H1 (cell line): ENCODE data around the gene ASPDH. TPM values are rescaled to one million over a fixed set of nuclear protein-coding genes. Genes with fewer than 3 reads are reported as not detected.
A peak's percentile ranks its signal among the peaks of the same experiment; 100 is the strongest.

Source experiments
- CTCF ChIA-PET: fragments of 300-600 bp; sonication (Branson Sonifier 250); formaldehyde crosslinking; loops from one replicate; lab custom pipeline; 2021; ENCODE audit not compliant: partially characterized antibody; lab: Charles Lee
- POLR2A ChIA-PET: fragments of 300-600 bp; sonication (Branson Sonifier 250); formaldehyde crosslinking; loops from one replicate; lab custom pipeline; 2021; ENCODE audit warnings: inconsistent platforms; ENCODE audit not compliant: partially characterized antibody; lab: Charles Lee
- DNase-seq, 2 experiments: peaks; one replicate each; pipeline versions ENCODE4 v3.0.0 to v3.0.0-alpha.2; 2010 to 2022; ENCODE audit warnings: low spot score in 2 of 2, low read depth in 1 of 2, mixed read lengths in 1 of 2
- FAIRE-seq: peaks from 2 replicates; lab custom pipeline; 2011; peaks lifted over from hg19 to GRCh38; lab: Jason Lieb, UNC
- H2AFZ ChIP-seq: 2 replicates; pipeline ENCODE4 v1.8.1; 2012; ENCODE audit warnings: low read length, inconsistent platforms
- H2AK5ac ChIP-seq: 2 replicates; pipeline ENCODE4 v1.6.1; 2013; ENCODE audit warnings: low read depth, low read length
- H2BK120ac ChIP-seq: replicated peaks from 2 replicates; pipeline ENCODE3; 2013; ENCODE audit warnings: low read depth, low read length, inconsistent platforms
- H2BK12ac ChIP-seq: 2 replicates; pipeline ENCODE4 v1.6.1; 2013; ENCODE audit warnings: low read depth, low read length
- H2BK15ac ChIP-seq: 2 replicates; pipeline ENCODE4 v1.6.1; 2013; ENCODE audit warnings: low read length
- H2BK20ac ChIP-seq: 2 replicates; pipeline ENCODE4 v1.6.1; 2013; ENCODE audit warnings: low read length
- H2BK5ac ChIP-seq: 2 replicates; pipeline ENCODE4 v1.6.1; 2013; ENCODE audit warnings: low read depth, low read length
- H3K14ac ChIP-seq: 2 replicates; pipeline ENCODE4 v1.6.1; 2013; ENCODE audit warnings: inconsistent platforms; ENCODE audit not compliant: insufficient read length
- H3K18ac ChIP-seq: 2 replicates; pipeline ENCODE4 v1.6.1; 2013; ENCODE audit warnings: low read length; ENCODE audit errors: extremely low read depth
- H3K23ac ChIP-seq: 2 replicates; pipeline ENCODE4 v1.6.1; 2013; ENCODE audit warnings: inconsistent platforms; ENCODE audit not compliant: insufficient read length
- H3K23me2 ChIP-seq: 2 replicates; pipeline ENCODE4 v1.6.1; 2013; ENCODE audit warnings: low read depth, low read length
- H3K27ac ChIP-seq: 2 replicates; pipeline ENCODE4 v1.6.1; 2011; ENCODE audit warnings: low read depth, low read length, inconsistent platforms
- H3K27me3 ChIP-seq, 4 experiments: replicated peaks in 1 of 4; 1 replicate in 1 of 4; 2 replicates in 3 of 4; pipeline versions ENCODE4 v1.6.1 to v1.8.1; 2011 to 2013; ENCODE audit warnings: low read length in 3 of 4, mild to moderate bottlenecking in 3 of 4, inconsistent platforms in 2 of 4, mixed read lengths in 2 of 4, moderate library complexity in 1 of 4; ENCODE audit not compliant: control insufficient read depth in 3 of 4, insufficient read depth in 3 of 4; ENCODE audit errors: extremely low read depth in 1 of 4
- H3K36me3 ChIP-seq, 4 experiments: 2 replicates each; pipeline versions ENCODE4 v1.6.1 to v1.8.1; 2011 to 2013; ENCODE audit warnings: mild to moderate bottlenecking in 4 of 4, low read length in 3 of 4, moderate library complexity in 2 of 4, control low read depth in 1 of 4, inconsistent platforms in 1 of 4; ENCODE audit not compliant: insufficient read depth in 4 of 4, control insufficient read depth in 2 of 4
- H3K4ac ChIP-seq: replicated peaks from 2 replicates; pipeline ENCODE3; 2013; ENCODE audit warnings: low read length, low read depth, mixed read lengths, inconsistent platforms; ENCODE audit not compliant: insufficient read length
- H3K4me1 ChIP-seq, 4 experiments: replicated peaks in 1 of 4; 1 replicate in 1 of 4; 2 replicates in 3 of 4; pipeline versions ENCODE4 v1.6.1 to v1.8.1; 2011 to 2013; ENCODE audit warnings: low read length in 3 of 4, inconsistent platforms in 2 of 4, mixed read lengths in 1 of 4; ENCODE audit not compliant: insufficient read depth in 4 of 4, control insufficient read depth in 3 of 4
- H3K4me2 ChIP-seq, 2 experiments: 2 replicates each; pipeline versions ENCODE4 v1.6.1 to v1.8.1; 2011 to 2013; ENCODE audit warnings: low read depth in 2 of 2, low read length in 2 of 2, control low read depth in 1 of 2, inconsistent platforms in 1 of 2, mild to moderate bottlenecking in 1 of 2; ENCODE audit not compliant: insufficient read depth in 1 of 2
- H3K4me3 ChIP-seq, 4 experiments: fragments of 200-600, 300-600 bp in 1 of 4; sonication (generic), shearing (Covaris generic), sonication (Bioruptor Twin) in 1 of 4; 2 replicates each; pipeline versions ENCODE4 v1.5.1 to v1.8.1; 2011 to 2016; ENCODE audit warnings: low read length in 4 of 4, low read depth in 3 of 4, control low read depth in 2 of 4, inconsistent platforms in 2 of 4, mild to moderate bottlenecking in 2 of 4, mixed read lengths in 1 of 4, moderate library complexity in 1 of 4; ENCODE audit not compliant: insufficient read depth in 2 of 4; ENCODE audit errors: extremely low read depth in 1 of 4
- H3K56ac ChIP-seq: replicated peaks from 2 replicates; pipeline ENCODE3; 2013; ENCODE audit warnings: low read depth, mild to moderate bottlenecking, mixed read lengths, low read length, inconsistent platforms; ENCODE audit not compliant: insufficient read length
- H3K79me1 ChIP-seq: 2 replicates; pipeline ENCODE4 v1.6.1; 2013; ENCODE audit warnings: low read depth, low read length, control low read depth
- H3K79me2 ChIP-seq, 2 experiments: 2 replicates each; pipeline versions ENCODE4 v1.6.1 to v1.8.1; 2012 to 2013; ENCODE audit warnings: low read length in 2 of 2, mild to moderate bottlenecking in 2 of 2, inconsistent platforms in 1 of 2; ENCODE audit not compliant: insufficient read depth in 2 of 2, control insufficient read depth in 1 of 2
- H3K9ac ChIP-seq, 4 experiments: replicated peaks in 1 of 4; 1 replicate in 1 of 4; 2 replicates in 3 of 4; pipeline versions ENCODE4 v1.6.1 to v1.8.1; 2011 to 2013; ENCODE audit warnings: low read depth in 3 of 4, low read length in 3 of 4, control low read depth in 2 of 4, mild to moderate bottlenecking in 2 of 4, moderate library complexity in 2 of 4, inconsistent platforms in 1 of 4; ENCODE audit errors: extremely low read depth in 1 of 4
- H3K9me3 ChIP-seq, 2 experiments: 2 replicates each; pipeline versions ENCODE4 v1.6.1 to v1.8.1; 2012 to 2013; ENCODE audit warnings: mild to moderate bottlenecking in 2 of 2, moderate library complexity in 2 of 2, control low read depth in 1 of 2, inconsistent platforms in 1 of 2, low read depth in 1 of 2, low read length in 1 of 2, mixed read lengths in 1 of 2; ENCODE audit not compliant: insufficient read depth in 2 of 2
- H4K20me1 ChIP-seq, 2 experiments: replicated peaks in 1 of 2; 2 replicates each; pipeline versions ENCODE3 to v1.8.1; 2011 to 2013; ENCODE audit warnings: inconsistent platforms in 2 of 2, low read length in 2 of 2, mild to moderate bottlenecking in 1 of 2; ENCODE audit not compliant: insufficient read depth in 2 of 2, control insufficient read depth in 1 of 2
- H4K5ac ChIP-seq: 2 replicates; pipeline ENCODE4 v1.6.1; 2013; ENCODE audit warnings: low read length, low read depth, mixed read lengths, inconsistent platforms; ENCODE audit not compliant: insufficient read length
- H4K8ac ChIP-seq: 2 replicates; pipeline ENCODE4 v1.8.0; 2013; ENCODE audit warnings: mild to moderate bottlenecking, moderate library complexity, low read length, inconsistent platforms; ENCODE audit not compliant: insufficient read depth; ENCODE audit errors: extremely low read depth
- H4K91ac ChIP-seq: replicated peaks from 2 replicates; pipeline ENCODE3; 2013; ENCODE audit warnings: low read length, mixed read lengths, inconsistent platforms; ENCODE audit not compliant: insufficient read length
- ASH2L ChIP-seq: fragments of 200-600, 300-600 bp; sonication (generic); IDR thresholded peaks from one replicate; pipeline ENCODE4 v1.7.1; 2017; ENCODE audit warnings: low read length
- CBX5 ChIP-seq: fragments of 300-800, 300-1000 bp; sonication (generic); IDR thresholded peaks from 2 replicates; pipeline ENCODE4 v1.7.1; 2016; ENCODE audit warnings: antibody characterized with exemption, low read length, low read depth
- CEBPB ChIP-seq: IDR thresholded peaks from 2 replicates; pipeline ENCODE4 v1.6.1; 2012; ENCODE audit warnings: low read depth, low read length
- GTF2F1 ChIP-seq: IDR thresholded peaks from 2 replicates; pipeline ENCODE4 v1.6.1; 2012; ENCODE audit warnings: low read depth, low read length, improper control_type of control experiment, borderline replicate concordance
- JUND ChIP-seq: IDR thresholded peaks from 2 replicates; pipeline ENCODE4 v1.6.1; 2011; ENCODE audit warnings: mild to moderate bottlenecking, improper control_type of control experiment, low read length
- NRF1 ChIP-seq: IDR thresholded peaks from 2 replicates; pipeline ENCODE4 v1.6.1; 2011; ENCODE audit warnings: mild to moderate bottlenecking, low read depth, low read length, improper control_type of control experiment
- POLR2AphosphoS5 ChIP-seq: IDR thresholded peaks from 2 replicates; pipeline ENCODE4 v1.6.1; 2011; ENCODE audit warnings: low read depth, low read length
- SAP30 ChIP-seq: fragments of 300-600 bp; sonication (generic); IDR thresholded peaks from 2 replicates; pipeline ENCODE4 v1.7.1; 2012; ENCODE audit warnings: low read length, moderate library complexity, mild to moderate bottlenecking, inconsistent platforms; ENCODE audit not compliant: insufficient read depth, insufficient replicate concordance
- WGBS, 2 experiments: shearing (Covaris generic) in 1 of 2; methylation state at CpG; one replicate each; pipeline versions ENCODE4 v1.1.6 to v1.1.7; 2013 to 2015; ENCODE audit warnings: low lambda C conversion rate in 2 of 2, mixed read lengths in 2 of 2, inconsistent platforms in 1 of 2, low coverage in 1 of 2, missing lambda C conversion rate in 1 of 2; ENCODE audit not compliant: insufficient replicate concordance in 2 of 2, insufficient coverage in 1 of 2, insufficient read length in 1 of 2; ENCODE audit errors: extremely low coverage in 1 of 2, missing lambda C conversion rate in 1 of 2; 5-methylcytosine and 5-hydroxymethylcytosine counted together
- polyA plus RNA-seq, 7 experiments: library from polyadenylated mRNA; depleted of rRNA in 3 of 7; stranded (reverse) in 5 of 7; unstranded in 2 of 7; fragments of >200 nt in 5 of 7; fragments of 200-250 nt in 2 of 7; gene quantifications; 1 replicate in 5 of 7; 2 replicates in 1 of 7; 4 replicates in 1 of 7; pipeline versions ENCODE4 v1.2.1 to v1.2.3, GENCODE V29; 2011 to 2013; ENCODE audit warnings: missing spikeins in 2 of 7, mixed read lengths in 2 of 7
- total RNA-seq: library from RNA; stranded (reverse); fragmentation: NEBNext Ultra II Directional; extraction: Animal tissue kit (Norgen Biotek cat#: 25700); gene quantifications from 2 replicates; pipeline ENCODE4 v1.2.1, GENCODE V29; 2021
- TF ChIP-seq, protein P1 (sequence below), 3 experiments: IDR thresholded peaks; 1 replicate in 2 of 3; 2 replicates in 1 of 3; pipeline versions ENCODE4 v1.5.1 to v1.6.1; 2011; ENCODE audit warnings: low read length in 3 of 3, mild to moderate bottlenecking in 3 of 3, inconsistent platforms in 2 of 3, low read depth in 1 of 3, moderate library complexity in 1 of 3; ENCODE audit not compliant: insufficient read depth in 1 of 3; ENCODE audit errors: control extremely low read depth in 1 of 3

Gene ASPDH
- total and polyA plus RNA-seq, 2 of the 8 experiments (the other 6 are each of a cell fraction or from before 2014, with no cell fraction given), result not detected

DNA sequence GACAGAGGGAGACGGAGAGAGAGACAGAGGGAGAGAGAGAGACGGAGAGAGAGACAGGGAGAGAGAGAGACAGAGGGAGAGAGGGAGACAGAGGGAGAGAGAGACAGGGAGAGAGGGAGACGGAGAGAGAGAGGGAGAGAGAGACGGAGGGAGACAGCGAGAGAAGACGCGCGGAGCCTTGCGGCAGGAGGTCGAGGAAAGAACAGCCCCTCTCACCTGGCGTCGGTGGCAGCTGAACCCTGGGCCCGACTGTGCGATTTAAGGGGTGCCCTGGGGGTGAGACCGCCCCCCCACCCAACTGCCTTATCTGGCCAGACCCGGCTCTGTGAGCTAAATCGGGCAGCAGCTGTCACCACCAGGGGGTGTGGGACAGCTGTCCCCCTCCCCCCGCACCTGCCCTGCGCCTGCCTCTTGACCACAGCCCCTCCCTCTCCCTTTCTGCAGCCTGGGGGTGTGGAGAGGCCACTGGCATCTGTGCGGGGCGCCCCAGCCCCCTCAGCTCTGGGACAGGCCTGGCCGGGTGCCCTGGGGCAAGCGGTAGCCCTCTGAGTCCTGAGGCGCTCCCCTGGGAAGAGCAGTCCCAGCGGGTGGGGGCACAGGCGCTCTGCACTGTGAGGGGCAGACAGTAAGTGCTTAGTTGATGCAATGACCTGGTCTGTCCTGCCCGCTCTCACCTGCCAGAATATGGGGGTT lies 13.5 kb downstream of the ASPDH start:
- Histone ChIP-seq H3K14ac (no peak overlapping the region), H3K56ac (no peak overlapping the region), H3K36me3 (no peaks in the 10 kb centered on the region), H3K4me2 (peak overlapping the region; percentile 65 to 66), H2AK5ac (no peak overlapping the region), H3K18ac (no peak overlapping the region), H3K27ac (no peak overlapping the region), H4K5ac (no peak overlapping the region), H4K8ac (no peak overlapping the region; the same call in 1 of the 2 replicates), H4K20me1 (no peaks in the 10 kb centered on the region), H2BK20ac (no peak overlapping the region), H2BK12ac (0 out of 2 replicates have a peak overlapping the region, but pooled peaks have one; percentile 50), H2BK5ac (no peak overlapping the region), H3K4me1 (peaks cover 0 to 9% (median 3%) of the 10 kb centered on the region in 4 experiments; a peak in 5 of 7 replicates), H3K79me2 (no peaks in the 10 kb centered on the region), H4K91ac (no peak overlapping the region), H3K9me3 (no peaks in the 10 kb centered on the region), H3K79me1 (no peaks in the 10 kb centered on the region), H3K27me3 (peaks cover 1 to 41% (median 36%) of the 10 kb centered on the region in 4 experiments), H3K23me2 (peaks cover 3% of the 10 kb centered on the region; the same call in 1 of the 2 replicates), H2BK120ac (no peak overlapping the region), H3K9ac (no peak overlapping the region), H3K23ac (no peak overlapping the region), H3K4ac (no peak overlapping the region), H2BK15ac (no peak overlapping the region), H2AFZ (no peak overlapping the region; the same call in 1 of the 2 replicates), H3K4me3 (peak overlapping the region in 3 of 4 experiments; percentile 11 to 53 (median 26); a peak in 7 of 8 replicates)
- FAIRE-seq, result no peak
- DNase-seq, result peak in 1 of 2 experiments; percentile 74
- WGBS, 2 experiments, result 6% methylated on average over 19 of the region's 27 CpGs; no CpG with 5 or more reads in 1 of the 2 experiments
- POLR2A ChIA-PET, result interaction anchor here (0.6 to 1.7 kb wide), 6 partner anchors 9 to 1354 kb away, joined by 3 to 9 read pairs (median 3); partner anchors contain the start of gene JOSD2
- CTCF ChIA-PET, result interaction anchor here (0.7 to 2.4 kb wide), 6 partner anchors 11 to 282 kb away, joined by 3 to 7 read pairs (median 4); partner anchors contain the start of gene JOSD2
- TF ChIP-seq CEBPB (no peak), ASH2L (peak; percentile 40), SAP30 (no peak), CBX5 (no peak), NRF1 (no peak), POLR2AphosphoS5 (no peak), JUND (0 out of 2 replicates have a peak, but pooled peaks have one; percentile 41), GTF2F1 (no peak)
- TF ChIP-seq, protein P1, sequence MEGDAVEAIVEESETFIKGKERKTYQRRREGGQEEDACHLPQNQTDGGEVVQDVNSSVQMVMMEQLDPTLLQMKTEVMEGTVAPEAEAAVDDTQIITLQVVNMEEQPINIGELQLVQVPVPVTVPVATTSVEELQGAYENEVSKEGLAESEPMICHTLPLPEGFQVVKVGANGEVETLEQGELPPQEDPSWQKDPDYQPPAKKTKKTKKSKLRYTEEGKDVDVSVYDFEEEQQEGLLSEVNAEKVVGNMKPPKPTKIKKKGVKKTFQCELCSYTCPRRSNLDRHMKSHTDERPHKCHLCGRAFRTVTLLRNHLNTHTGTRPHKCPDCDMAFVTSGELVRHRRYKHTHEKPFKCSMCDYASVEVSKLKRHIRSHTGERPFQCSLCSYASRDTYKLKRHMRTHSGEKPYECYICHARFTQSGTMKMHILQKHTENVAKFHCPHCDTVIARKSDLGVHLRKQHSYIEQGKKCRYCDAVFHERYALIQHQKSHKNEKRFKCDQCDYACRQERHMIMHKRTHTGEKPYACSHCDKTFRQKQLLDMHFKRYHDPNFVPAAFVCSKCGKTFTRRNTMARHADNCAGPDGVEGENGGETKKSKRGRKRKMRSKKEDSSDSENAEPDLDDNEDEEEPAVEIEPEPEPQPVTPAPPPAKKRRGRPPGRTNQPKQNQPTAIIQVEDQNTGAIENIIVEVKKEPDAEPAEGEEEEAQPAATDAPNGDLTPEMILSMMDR (IDR thresholded peaks at IDR 0.05; ENCODE audit: control extremely low read depth in 1 of 3, insufficient read depth in 1 of 3, low read depth in 1 of 3, low read length in 3 of 3), result peak; percentile 16 to 44 (median 30); a peak in 3 of 4 replicates
